ENCODE results near the gene NUDT16.

NUDT16 gene

DNA sequence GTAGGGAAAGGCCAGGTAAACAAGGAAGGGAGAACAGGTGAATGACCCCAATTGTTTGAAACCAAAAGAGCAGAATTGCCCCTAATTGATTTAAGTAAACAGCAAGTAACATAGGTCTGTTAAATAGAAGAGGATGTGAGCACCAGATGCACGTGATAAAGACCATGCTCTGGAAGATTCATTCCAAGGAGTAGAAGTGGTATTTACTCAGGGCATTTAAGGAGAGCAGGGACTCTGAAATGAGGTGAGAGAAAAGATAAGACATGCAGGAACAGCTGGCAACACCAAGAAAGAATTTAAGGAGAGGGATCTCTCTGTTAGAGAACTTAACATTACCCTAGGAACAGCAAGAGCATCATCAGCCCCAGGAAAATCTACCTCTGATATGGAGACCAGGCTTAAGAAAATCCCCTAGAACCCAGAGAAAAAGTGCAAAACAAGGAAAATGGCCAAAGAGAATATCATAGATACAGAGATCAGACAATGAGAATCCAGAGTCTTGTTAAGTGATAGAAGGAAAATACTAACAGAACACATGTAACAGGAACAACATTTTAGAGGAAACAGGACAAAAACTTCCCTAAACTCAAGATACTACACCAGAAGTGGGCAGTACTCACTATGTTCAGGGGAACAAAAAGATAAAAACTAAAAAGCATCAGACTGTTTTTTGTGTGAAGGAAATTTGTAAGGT lies 6.4 kb downstream of the NUDT16 start:
- DNase-seq: no peak

- no peak for DNase-seq
Observed at GRCh38 chr3:131388490-131388799, 6.9 kb downstream of the NUDT16 start.

DNA sequence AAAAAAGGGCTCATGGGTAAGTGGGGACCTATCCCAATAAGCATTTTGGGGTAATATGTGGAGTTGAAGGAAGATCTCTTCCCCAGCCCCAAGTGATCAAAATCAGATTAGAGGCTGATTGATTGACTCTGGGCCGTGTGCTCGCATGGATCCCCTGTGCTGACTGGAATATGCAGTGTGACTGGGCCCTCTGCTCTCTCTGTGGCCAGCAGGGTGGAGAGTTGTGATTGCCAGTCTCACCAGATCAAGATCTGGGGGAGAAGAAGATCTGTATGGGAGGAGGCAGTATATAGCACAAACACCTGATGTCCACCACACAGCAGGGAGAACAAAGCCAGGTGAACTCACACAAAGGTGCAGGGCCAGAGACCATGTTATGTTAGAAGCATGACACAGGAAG lies 8.8 kb downstream of the NUDT16 start:
- no peak for DNase-seq

GRCh38 chr3:131393051-131393450 lies 11.5 kb downstream of the NUDT16 start:
- DNase-seq: no peak

DNA sequence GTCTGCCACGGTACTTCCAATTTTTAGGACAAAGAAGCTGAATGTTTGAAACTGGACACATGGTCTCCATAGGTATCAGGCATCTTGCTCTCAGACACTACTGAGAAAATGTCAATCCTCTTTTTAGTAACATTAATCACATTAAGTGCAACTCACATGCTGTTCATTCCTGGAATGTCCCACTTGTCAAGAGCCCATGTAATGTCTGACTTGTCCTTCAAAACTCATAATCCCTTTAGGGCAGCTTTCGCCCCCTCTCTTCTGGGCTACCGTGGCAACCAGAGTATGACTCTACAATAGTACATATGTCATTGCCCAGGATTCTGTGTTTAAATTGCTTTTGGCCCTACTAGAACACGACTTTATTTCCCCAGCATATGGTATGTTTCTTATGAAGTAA lies 12.3 kb downstream of the NUDT16 start:
- DNase-seq: no peak

GRCh38 chr3:131394400-131394799 lies 12.8 kb downstream of the NUDT16 start:
- no peak for DNase-seq

GRCh38 chr3:131396170-131396569 lies 14.6 kb downstream of the NUDT16 start:
- no peak for DNase-seq

- no peak for DNase-seq
Observed at GRCh38 chr3:131397889-131398288, 16.3 kb downstream of the NUDT16 start.

DNA sequence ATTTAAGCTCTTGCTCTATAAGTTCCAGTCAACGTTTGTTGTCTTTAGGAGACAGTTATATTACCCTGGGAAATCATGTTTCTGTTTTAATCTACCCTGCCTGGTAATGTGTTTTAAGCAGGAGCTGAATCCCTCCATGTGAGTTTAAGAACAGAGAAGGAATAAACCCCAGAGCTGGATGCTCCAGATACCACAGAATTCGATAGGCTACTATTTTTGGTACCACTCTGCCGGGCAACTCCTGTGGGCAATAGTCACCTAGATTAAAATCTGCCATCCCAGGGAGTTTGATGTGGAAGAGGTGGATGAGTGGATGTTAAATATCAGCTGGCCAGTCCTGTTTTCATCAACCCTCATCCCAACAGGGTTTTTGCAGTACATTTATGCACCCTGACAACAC lies 20.4 kb downstream of the NUDT16 start:
- DNase-seq: no peak

DNA sequence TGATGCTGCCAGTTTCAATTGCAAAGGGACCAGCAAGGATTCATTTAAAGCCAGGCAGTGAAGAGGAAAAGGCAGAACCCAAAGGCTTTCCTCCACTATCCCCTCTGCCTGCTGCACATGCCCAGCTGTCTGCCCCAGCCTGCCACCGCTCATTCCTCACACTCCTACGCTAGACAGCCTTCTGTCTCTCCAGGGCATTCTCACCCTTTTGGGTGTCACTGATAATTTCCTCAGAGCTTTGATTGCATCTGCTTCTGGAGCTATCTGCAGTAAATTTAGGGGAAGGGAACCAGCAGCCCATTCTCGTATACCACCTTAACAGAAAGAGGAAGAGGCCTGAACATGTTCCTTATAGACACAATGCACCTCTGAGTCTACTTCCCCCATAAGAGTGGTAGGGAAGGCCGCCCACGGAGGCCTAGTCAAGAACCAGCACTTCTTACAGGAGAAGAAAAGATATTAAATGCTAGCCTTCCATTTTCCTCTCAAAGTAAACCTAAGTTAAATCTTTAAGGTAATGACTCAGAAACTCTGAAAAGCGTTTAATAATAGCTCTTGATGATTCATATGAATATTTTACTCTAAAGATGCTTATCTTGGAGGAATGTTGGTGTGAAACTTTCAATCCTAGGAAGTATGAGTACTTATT lies 20.9 kb downstream of the NUDT16 start:
- no peak for DNase-seq

- DNase-seq: no peak
Observed at GRCh38 chr3:131403216-131403895, 21.8 kb downstream of the NUDT16 start.

GRCh38 chr3:131405411-131405810 lies 23.8 kb downstream of the NUDT16 start:
- DNase-seq: no peak

- no peak for DNase-seq
Observed at GRCh38 chr3:131406274-131406673, 24.7 kb downstream of the NUDT16 start.

DNA sequence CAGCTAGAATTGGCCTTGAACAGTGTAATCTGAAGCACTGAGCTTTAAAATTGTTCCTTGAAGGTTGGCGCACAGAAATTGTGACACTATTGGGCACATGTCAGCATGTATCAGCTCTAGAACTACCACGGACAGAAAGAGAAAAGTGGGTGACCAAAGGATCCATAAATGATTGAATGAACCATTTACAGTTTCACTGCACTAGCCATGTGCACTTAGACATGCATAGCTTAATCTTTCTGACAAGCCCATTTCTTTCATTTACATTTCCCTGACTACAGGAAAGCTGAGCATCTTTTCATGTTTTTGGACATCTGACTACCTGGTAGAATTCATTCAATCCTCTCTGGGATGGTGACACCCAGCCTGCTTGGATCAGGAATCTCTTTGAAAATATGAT lies 36.2 kb downstream of the NUDT16 start:
- DNase-seq: no peak

DNA sequence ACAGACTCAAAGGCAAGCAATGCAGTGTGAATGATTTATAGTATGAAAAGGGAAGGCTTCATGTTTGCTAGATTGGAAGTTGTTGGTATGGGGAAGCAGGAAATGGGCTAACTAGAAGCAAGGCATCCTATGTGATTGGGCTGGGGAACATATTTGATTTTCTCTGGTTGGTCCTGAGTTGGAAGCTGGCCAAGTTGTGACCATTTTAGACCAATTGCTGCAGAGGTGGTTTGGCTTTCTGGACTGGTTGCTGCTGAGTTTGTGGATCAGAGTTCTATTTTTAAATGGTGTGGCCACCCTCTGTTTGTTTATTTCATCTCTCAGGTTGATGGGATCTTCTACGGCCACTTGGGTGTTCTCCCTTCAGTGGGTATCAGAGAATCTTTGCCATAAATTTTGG lies 39.7 kb downstream of the NUDT16 start:
- DNase-seq: no peak

- DNase-seq: no peak
Observed at GRCh38 chr3:131421957-131422498, 40.5 kb downstream of the NUDT16 start.

DNA sequence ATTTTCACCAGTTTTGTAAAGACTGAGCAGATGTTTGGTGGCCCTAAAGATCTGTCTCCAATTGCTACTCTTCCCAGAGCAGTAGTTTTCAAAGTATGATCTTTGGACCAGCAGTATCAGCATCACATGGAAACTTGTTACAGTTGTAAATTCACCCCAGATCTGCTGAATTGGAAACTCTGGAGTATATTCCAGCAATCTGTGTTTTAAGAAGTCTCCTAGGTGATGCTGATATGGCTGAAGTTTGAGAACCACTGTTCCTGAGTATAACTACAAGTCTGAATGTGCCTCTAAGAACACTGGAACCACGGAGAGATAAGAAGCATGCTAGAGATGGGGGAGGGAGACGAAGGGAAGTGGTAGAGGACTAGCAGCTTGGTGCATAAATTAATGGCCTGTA lies 45.7 kb downstream of the NUDT16 start:
- no peak for DNase-seq

GRCh38 chr3:131431754-131432153 lies 50.2 kb downstream of the NUDT16 start:
- no peak for DNase-seq

GRCh38 chr3:131432441-131432840 lies 50.9 kb downstream of the NUDT16 start:
- no peak for DNase-seq

GRCh38 chr3:131435000-131435399 lies 53.4 kb downstream of the NUDT16 start:
- DNase-seq: no peak
